ENCODE results near the gene HOXC4. TPM values are rescaled to one million over a fixed set of nuclear protein-coding genes. Genes with fewer than 3 reads are reported as not detected.
A peak's percentile ranks its signal among the peaks of the same experiment; 100 is the strongest.

The HOXC4 gene
- total and polyA plus RNA-seq, 10 donors = 0.49 to 2.6 (median 1.4) TPM

DNA sequence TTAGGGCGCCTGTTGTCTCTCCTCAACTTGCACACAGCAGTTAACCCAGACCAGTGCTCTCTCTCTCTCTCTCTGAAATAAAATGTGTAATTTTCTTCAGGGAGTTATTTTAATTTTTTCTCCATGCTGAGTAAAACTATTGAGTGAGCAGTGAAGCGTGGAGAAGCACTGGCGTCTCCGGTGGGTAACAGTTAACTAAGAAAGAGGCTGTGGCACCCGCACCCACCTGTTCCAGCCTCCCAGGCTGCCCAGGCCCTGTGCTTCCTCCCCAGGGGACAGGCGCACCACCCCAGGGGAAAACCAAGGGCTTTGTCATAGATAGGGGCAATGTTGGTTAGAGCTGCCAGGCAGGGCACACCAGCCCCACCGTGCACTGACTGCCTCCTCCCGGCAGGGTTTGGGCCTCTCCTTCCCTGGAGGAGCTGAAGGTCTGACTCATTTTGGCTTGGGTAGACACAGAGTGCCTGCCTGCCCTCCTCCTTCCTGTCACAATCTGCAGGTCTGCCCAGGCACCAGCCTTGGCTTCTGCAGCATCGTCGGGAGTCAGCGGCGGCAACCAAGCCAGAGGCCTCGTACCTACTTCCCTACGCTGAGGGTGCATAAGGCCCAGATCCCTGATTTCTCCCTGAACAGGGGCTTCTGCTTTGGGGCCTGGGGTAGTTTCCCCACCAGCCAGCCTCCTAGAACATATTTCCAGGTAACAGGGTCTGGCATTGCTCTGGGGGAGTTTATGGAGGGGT, 16.8 kb upstream of the HOXC4 start:
- Histone ChIP-seq H3K36me3 (no peaks in the 10 kb centered on the region), H3K4me1 (peaks cover 5 to 28% (median 22%) of the 10 kb centered on the region in 6 donors), H3K9me3 (peaks cover 0 to 11% (median 5%) of the 10 kb centered on the region in 8 donors), H3K4me3 (no peak overlapping the region), H3K27ac (no peak overlapping the region), H3K27me3 (replicated peaks in 1 of 7) (peaks cover 3 to 100% (median 90%) of the 10 kb centered on the region in 7 donors)
- no peak for TF ChIP-seq CTCF (IDR thresholded peaks at IDR 0.05 in 8 of 11, conservative IDR thresholded peaks at IDR 0.05 in 3 of 11)
- TF ChIP-seq POLR2A (IDR thresholded peaks at IDR 0.05) = no peak
- TF ChIP-seq POLR2AphosphoS5 (IDR thresholded peaks at IDR 0.05) = no peak
- intact Hi-C loops (cut with DNase I; ENCODE audit: low total_unique reads) = no loop called here
- peak; percentile 62 for DNase-seq
- 55 to 69% (median 62%) methylated on average over 14 of the region's 14 CpGs for WGBS, 5 donors

DNA sequence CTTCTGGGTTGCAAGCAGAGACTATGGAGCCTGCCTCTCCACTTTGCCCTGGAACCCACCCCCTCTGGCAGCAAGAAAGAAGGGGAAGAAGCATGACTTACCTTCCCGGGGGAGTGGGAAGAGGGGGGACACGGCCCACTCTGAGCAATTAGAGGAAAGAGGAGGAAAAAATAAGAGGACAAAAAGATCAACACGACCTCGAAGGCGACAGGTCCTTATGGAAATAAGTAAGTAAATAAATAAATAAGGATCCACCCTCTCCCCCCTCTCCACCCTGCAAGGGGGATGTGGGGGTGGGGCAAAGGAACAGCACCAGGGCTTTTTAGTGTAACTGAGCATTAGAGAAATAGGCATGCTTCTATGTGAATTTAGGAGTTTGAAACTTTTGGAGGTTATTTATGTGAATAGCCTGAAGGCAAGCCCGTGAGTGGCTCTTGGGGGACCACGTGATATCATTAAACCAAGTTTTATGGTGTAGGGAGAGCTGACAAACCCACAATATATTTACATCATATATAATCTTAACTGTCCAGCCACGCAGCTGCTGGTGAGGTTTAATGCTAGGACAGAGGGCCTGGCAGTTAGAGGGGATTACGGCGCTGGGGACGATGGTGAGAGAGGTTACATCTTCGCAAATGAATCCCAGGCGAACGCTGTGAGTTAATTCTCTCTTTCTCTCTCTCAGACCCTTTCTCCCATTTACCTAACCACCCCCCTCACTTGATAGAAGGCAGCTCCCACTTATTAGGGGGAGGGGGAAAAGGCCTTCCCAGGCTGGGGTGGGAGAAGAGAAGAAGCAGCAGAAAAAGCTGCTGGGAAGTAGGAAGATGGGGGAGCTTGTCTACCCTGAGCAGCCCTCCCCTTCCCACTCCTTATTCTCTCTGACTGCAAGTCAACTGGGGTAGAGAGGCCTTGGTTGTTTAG, 16.0 kb upstream of the HOXC4 start:
- 40 to 55% (median 50%) methylated on average over 14 of the region's 14 CpGs for WGBS, 5 donors
- peaks cover 5 to 24% (median 21%) of the 10 kb centered on the region in 6 donors for H3K4me1 ChIP-seq
- peaks cover 0 to 8% (median 4%) of the 10 kb centered on the region in 8 donors for H3K9me3 ChIP-seq
- H3K4me3 ChIP-seq = no peak overlapping the region
- H3K27me3 ChIP-seq (replicated peaks in 1 of 7) = peaks cover 3 to 100% (median 85%) of the 10 kb centered on the region in 7 donors
- H3K36me3 ChIP-seq = no peaks in the 10 kb centered on the region
- no peak overlapping the region for H3K27ac ChIP-seq
- intact Hi-C loops (cut with DNase I; ENCODE audit: low total_unique reads) = no loop called here
- TF ChIP-seq POLR2A (IDR thresholded peaks at IDR 0.05) (no peak), POLR2AphosphoS5 (IDR thresholded peaks at IDR 0.05) (no peak), CTCF (IDR thresholded peaks at IDR 0.05 in 8 of 11, conservative IDR thresholded peaks at IDR 0.05 in 3 of 11) (no peak)
- no peak for DNase-seq

DNA sequence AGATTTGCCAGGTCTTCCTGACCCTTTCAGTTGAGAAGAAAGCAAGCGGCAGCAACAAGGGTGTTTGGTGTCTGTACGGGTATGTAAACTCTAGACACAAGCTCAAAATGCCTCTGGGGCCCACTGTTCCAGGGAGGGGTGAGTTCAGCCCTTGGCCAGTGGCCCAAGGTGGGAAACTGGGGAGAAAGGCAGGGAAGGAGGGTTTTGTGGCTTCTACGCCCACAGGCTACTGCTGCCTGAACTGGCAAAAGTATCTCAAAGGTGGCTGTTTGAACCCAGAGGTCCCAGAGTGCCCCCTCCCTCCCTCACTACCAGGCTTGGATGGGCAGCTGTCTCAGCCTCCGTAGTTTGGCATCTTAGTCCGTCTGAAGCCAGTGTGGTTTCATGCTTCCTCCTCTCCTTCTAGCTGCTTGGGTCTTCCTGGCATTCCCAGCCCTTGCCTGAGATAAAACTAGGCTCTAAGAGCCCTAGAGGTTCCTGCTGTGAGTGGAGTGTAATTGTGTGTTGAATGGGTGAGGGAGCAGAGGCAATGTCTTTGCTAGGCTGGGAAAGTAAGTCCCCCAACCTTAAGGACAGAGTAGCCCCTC, 15.3 kb upstream of the HOXC4 start:
- Histone ChIP-seq H3K36me3 (no peaks in the 10 kb centered on the region), H3K4me3 (no peak overlapping the region), H3K27ac (no peak overlapping the region), H3K27me3 (replicated peaks in 1 of 7) (peaks cover 0 to 100% (median 77%) of the 10 kb centered on the region in 7 donors), H3K9me3 (no peaks in the 10 kb centered on the region), H3K4me1 (peaks cover 5 to 16% (median 14%) of the 10 kb centered on the region in 6 donors)
- TF ChIP-seq CTCF (IDR thresholded peaks at IDR 0.05 in 8 of 11, conservative IDR thresholded peaks at IDR 0.05 in 3 of 11) = no peak
- no peak for TF ChIP-seq POLR2AphosphoS5 (IDR thresholded peaks at IDR 0.05)
- TF ChIP-seq POLR2A (IDR thresholded peaks at IDR 0.05) = no peak
- no peak for DNase-seq
- intact Hi-C loops (cut with DNase I; ENCODE audit: low total_unique reads) = no loop called here
- WGBS, 5 donors = 49 to 67% (median 61%) methylated on average over 5 of the region's 5 CpGs

Data from spleen (tissue), 11 donors.